SK-N-SH (cell line): ENCODE measurements around the gene FOXP1.

ENCODE experiments used
- EP300 ChIP-seq, 2 experiments: IDR thresholded peaks; 2 replicates each; pipeline versions ENCODE4 v1.4.0 to v1.6.1; 2012; ENCODE audit warnings: borderline replicate concordance in 1 of 2, low read depth in 1 of 2, low read length in 1 of 2
- EZH2phosphoT487 ChIP-seq: fragments of 200-600 bp; sonication (generic); IDR thresholded peaks from 2 replicates; pipeline ENCODE4 v1.6.1; 2017; ENCODE audit warnings: low read depth, mixed run types, mild to moderate bottlenecking, antibody characterized with exemption, moderate library complexity, borderline replicate concordance
- JUND ChIP-seq: IDR thresholded peaks from 2 replicates; pipeline ENCODE4 v1.4.0; 2012
- MAX ChIP-seq: IDR thresholded peaks from 2 replicates; pipeline ENCODE4 v1.4.0; 2012; ENCODE audit warnings: low read depth
- MXI1 ChIP-seq: IDR thresholded peaks from 2 replicates; pipeline ENCODE4 v1.6.1; 2012; ENCODE audit warnings: mild to moderate bottlenecking, low read depth, low read length, improper control_type of control experiment
- NRF1 ChIP-seq: IDR thresholded peaks from 2 replicates; pipeline ENCODE4 v1.6.1; 2012; ENCODE audit warnings: low read depth, mild to moderate bottlenecking, low read length
- POLR2AphosphoS5 ChIP-seq: IDR thresholded peaks from 2 replicates; pipeline ENCODE4 v1.6.1; 2012; ENCODE audit warnings: low read depth, low read length
- RAD21 ChIP-seq: IDR thresholded peaks from 2 replicates; pipeline ENCODE4 v1.6.1; 2012; ENCODE audit warnings: mild to moderate bottlenecking, low read length
- RCOR1 ChIP-seq: fragments of 150-350 bp; IDR thresholded peaks from 2 replicates; pipeline ENCODE4 v1.6.1; 2017; ENCODE audit warnings: antibody characterized with exemption, low read length
- TAF1 ChIP-seq: IDR thresholded peaks from 2 replicates; pipeline ENCODE4 v1.6.1; 2012; ENCODE audit warnings: low read depth, mild to moderate bottlenecking, low read length, moderate library complexity, borderline replicate concordance
- TCF12 ChIP-seq: IDR thresholded peaks from 2 replicates; pipeline ENCODE4 v1.4.0; 2012
- TF ChIP-seq, protein P1 (sequence below): fragments of 200-600 bp; sonication (generic); IDR thresholded peaks from 2 replicates; pipeline ENCODE4 v1.6.1; 2017; ENCODE audit warnings: antibody characterized with exemption, mild to moderate bottlenecking, moderate library complexity
- TF ChIP-seq, protein P2 (sequence below): IDR thresholded peaks from 2 replicates; pipeline ENCODE4 v1.4.0; 2012; ENCODE audit warnings: low read depth, borderline replicate concordance
- TF ChIP-seq, protein P3 (sequence below): IDR thresholded peaks from 2 replicates; pipeline ENCODE4; 2012

- TF ChIP-seq NRF1 (no peak), TCF12 (no peak), TAF1 (no peak), EP300 (IDR thresholded peaks at IDR 0.05; ENCODE audit: borderline replicate concordance in 1 of 2, low read depth in 1 of 2, low read length in 1 of 2) (no peak), RAD21 (no peak), JUND (no peak), MXI1 (no peak), POLR2AphosphoS5 (no peak), EZH2phosphoT487 (no peak), RCOR1 (no peak), MAX (no peak)
- TF ChIP-seq, protein P1, sequence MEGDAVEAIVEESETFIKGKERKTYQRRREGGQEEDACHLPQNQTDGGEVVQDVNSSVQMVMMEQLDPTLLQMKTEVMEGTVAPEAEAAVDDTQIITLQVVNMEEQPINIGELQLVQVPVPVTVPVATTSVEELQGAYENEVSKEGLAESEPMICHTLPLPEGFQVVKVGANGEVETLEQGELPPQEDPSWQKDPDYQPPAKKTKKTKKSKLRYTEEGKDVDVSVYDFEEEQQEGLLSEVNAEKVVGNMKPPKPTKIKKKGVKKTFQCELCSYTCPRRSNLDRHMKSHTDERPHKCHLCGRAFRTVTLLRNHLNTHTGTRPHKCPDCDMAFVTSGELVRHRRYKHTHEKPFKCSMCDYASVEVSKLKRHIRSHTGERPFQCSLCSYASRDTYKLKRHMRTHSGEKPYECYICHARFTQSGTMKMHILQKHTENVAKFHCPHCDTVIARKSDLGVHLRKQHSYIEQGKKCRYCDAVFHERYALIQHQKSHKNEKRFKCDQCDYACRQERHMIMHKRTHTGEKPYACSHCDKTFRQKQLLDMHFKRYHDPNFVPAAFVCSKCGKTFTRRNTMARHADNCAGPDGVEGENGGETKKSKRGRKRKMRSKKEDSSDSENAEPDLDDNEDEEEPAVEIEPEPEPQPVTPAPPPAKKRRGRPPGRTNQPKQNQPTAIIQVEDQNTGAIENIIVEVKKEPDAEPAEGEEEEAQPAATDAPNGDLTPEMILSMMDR: no peak
- TF ChIP-seq, protein P2, sequence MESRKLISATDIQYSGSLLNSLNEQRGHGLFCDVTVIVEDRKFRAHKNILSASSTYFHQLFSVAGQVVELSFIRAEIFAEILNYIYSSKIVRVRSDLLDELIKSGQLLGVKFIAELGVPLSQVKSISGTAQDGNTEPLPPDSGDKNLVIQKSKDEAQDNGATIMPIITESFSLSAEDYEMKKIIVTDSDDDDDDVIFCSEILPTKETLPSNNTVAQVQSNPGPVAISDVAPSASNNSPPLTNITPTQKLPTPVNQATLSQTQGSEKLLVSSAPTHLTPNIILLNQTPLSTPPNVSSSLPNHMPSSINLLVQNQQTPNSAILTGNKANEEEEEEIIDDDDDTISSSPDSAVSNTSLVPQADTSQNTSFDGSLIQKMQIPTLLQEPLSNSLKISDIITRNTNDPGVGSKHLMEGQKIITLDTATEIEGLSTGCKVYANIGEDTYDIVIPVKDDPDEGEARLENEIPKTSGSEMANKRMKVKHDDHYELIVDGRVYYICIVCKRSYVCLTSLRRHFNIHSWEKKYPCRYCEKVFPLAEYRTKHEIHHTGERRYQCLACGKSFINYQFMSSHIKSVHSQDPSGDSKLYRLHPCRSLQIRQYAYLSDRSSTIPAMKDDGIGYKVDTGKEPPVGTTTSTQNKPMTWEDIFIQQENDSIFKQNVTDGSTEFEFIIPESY: no peak
- TF ChIP-seq, protein P3, sequence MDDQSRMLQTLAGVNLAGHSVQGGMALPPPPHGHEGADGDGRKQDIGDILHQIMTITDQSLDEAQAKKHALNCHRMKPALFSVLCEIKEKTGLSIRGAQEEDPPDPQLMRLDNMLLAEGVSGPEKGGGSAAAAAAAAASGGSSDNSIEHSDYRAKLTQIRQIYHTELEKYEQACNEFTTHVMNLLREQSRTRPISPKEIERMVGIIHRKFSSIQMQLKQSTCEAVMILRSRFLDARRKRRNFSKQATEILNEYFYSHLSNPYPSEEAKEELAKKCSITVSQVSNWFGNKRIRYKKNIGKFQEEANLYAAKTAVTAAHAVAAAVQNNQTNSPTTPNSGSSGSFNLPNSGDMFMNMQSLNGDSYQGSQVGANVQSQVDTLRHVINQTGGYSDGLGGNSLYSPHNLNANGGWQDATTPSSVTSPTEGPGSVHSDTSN: no peak
Measured at GRCh38 chr3:71148455-71149060, 435.0 kb downstream of the FOXP1 start.
